H9 (cell line): ENCODE results near the gene KCNMB2. TPM values are rescaled to one million over a fixed set of nuclear protein-coding genes. Genes with fewer than 3 reads are reported as not detected.
A peak's percentile ranks its signal among the peaks of the same experiment; 100 is the strongest.

ENCODE experiments used
- DNase-seq: peaks from one replicate; pipeline ENCODE4 v3.0.0-alpha.2; 2017
- H2AFZ ChIP-seq: one replicate; pipeline ENCODE4 v1.6.1; 2013; ENCODE audit warnings: mild to moderate bottlenecking, low read length, control low read depth, moderate library complexity
- H2AK5ac ChIP-seq: 2 replicates; pipeline ENCODE4 v1.6.1; 2013; ENCODE audit warnings: low read length, control low read depth, mixed read lengths; ENCODE audit not compliant: insufficient read length
- H2BK120ac ChIP-seq: one replicate; pipeline ENCODE4 v1.6.1; 2013; ENCODE audit warnings: low read depth, mild to moderate bottlenecking, low read length, control low read depth, inconsistent platforms; ENCODE audit not compliant: poor library complexity, severe bottlenecking
- H2BK12ac ChIP-seq: 2 replicates; pipeline ENCODE4 v1.6.1; 2013; ENCODE audit warnings: low read length, control low read depth, mixed read lengths, low read depth; ENCODE audit not compliant: insufficient read length
- H2BK15ac ChIP-seq: 2 replicates; pipeline ENCODE4 v1.6.1; 2013; ENCODE audit warnings: low read depth, low read length, control low read depth
- H2BK20ac ChIP-seq: one replicate; pipeline ENCODE4 v1.6.1; 2013; ENCODE audit warnings: low read depth, mild to moderate bottlenecking, low read length, control low read depth, inconsistent platforms; ENCODE audit not compliant: poor library complexity, severe bottlenecking
- H2BK5ac ChIP-seq: 2 replicates; pipeline ENCODE4 v1.6.1; 2013; ENCODE audit warnings: low read length, control low read depth, mixed read lengths; ENCODE audit not compliant: insufficient read length
- H3K14ac ChIP-seq: 2 replicates; pipeline ENCODE4 v1.6.1; 2013; ENCODE audit warnings: low read length, control low read depth; ENCODE audit not compliant: insufficient read depth
- H3K18ac ChIP-seq: 2 replicates; pipeline ENCODE4 v1.6.1; 2013; ENCODE audit warnings: low read depth, mild to moderate bottlenecking, mixed read lengths, low read length, control low read depth; ENCODE audit not compliant: insufficient read length
- H3K23ac ChIP-seq: 2 replicates; pipeline ENCODE4 v1.6.1; 2013; ENCODE audit warnings: low read length, control low read depth, mixed read lengths, low read depth; ENCODE audit not compliant: insufficient read length
- H3K23me2 ChIP-seq: 2 replicates; pipeline ENCODE4 v1.6.1; 2013; ENCODE audit warnings: low read depth, mild to moderate bottlenecking, mixed read lengths, low read length, control low read depth; ENCODE audit not compliant: insufficient read length, poor library complexity, severe bottlenecking
- H3K27ac ChIP-seq: 2 replicates; pipeline ENCODE4 v1.5.1; 2013; ENCODE audit warnings: low read length, control low read depth, mixed read lengths, low read depth; ENCODE audit not compliant: insufficient read length
- H3K27me3 ChIP-seq: 2 replicates; pipeline ENCODE4 v1.6.1; 2013; ENCODE audit warnings: low read length, control low read depth, inconsistent platforms; ENCODE audit not compliant: insufficient read depth
- H3K4ac ChIP-seq: 2 replicates; pipeline ENCODE4 v1.6.1; 2013; ENCODE audit warnings: low read depth, mild to moderate bottlenecking, control low read depth, inconsistent platforms, low read length, moderate library complexity
- H3K4me1 ChIP-seq: 2 replicates; pipeline ENCODE4 v1.6.1; 2013; ENCODE audit warnings: low read length, control low read depth, inconsistent platforms; ENCODE audit not compliant: insufficient read depth
- H3K4me2 ChIP-seq: 2 replicates; pipeline ENCODE4 v1.6.1; 2013; ENCODE audit warnings: low read length, control low read depth, mixed read lengths; ENCODE audit not compliant: insufficient read length, insufficient read depth
- H3K56ac ChIP-seq: 2 replicates; pipeline ENCODE4 v1.6.1; 2013; ENCODE audit warnings: low read depth, mild to moderate bottlenecking, mixed read lengths, low read length, control low read depth; ENCODE audit not compliant: insufficient read length
- H3K79me1 ChIP-seq: 2 replicates; pipeline ENCODE4 v1.6.1; 2013; ENCODE audit warnings: low read depth, mild to moderate bottlenecking, moderate library complexity, low read length, control low read depth, inconsistent platforms; ENCODE audit not compliant: insufficient read depth, poor library complexity, severe bottlenecking
- H3K79me2 ChIP-seq: 2 replicates; pipeline ENCODE4 v1.6.1; 2013; ENCODE audit warnings: low read length, control low read depth, inconsistent platforms; ENCODE audit not compliant: insufficient read depth
- H3K9ac ChIP-seq: 2 replicates; pipeline ENCODE4 v1.6.1; 2013; ENCODE audit warnings: low read length, control low read depth, mixed read lengths; ENCODE audit not compliant: insufficient read length; ENCODE audit errors: extremely low read depth
- H3K9me3 ChIP-seq: one replicate; pipeline ENCODE4 v1.6.1; 2013; ENCODE audit warnings: low read depth, low read length, inconsistent platforms; ENCODE audit not compliant: control insufficient read depth
- H3T11ph ChIP-seq: one replicate; pipeline ENCODE4 v1.6.1; 2013; ENCODE audit warnings: mild to moderate bottlenecking, low read length, control low read depth, inconsistent platforms
- H4K20me1 ChIP-seq: one replicate; pipeline ENCODE4 v1.6.1; 2013; ENCODE audit not compliant: control insufficient read depth, insufficient read length, insufficient read depth
- H4K5ac ChIP-seq: 2 replicates; pipeline ENCODE4 v1.6.1; 2013; ENCODE audit warnings: low read depth, mild to moderate bottlenecking, mixed read lengths, low read length, control low read depth; ENCODE audit not compliant: insufficient read length
- H4K8ac ChIP-seq: replicated peaks from 2 replicates; pipeline ENCODE4 v1.6.1; 2013; ENCODE audit warnings: low read length, control low read depth, mixed read lengths, low read depth; ENCODE audit not compliant: insufficient read length
- H4K91ac ChIP-seq: 2 replicates; pipeline ENCODE4 v1.6.1; 2013; ENCODE audit warnings: low read depth, mild to moderate bottlenecking, moderate library complexity, mixed read lengths, low read length, control low read depth; ENCODE audit not compliant: insufficient read length
- H3K27ac Mint-ChIP-seq, 3 experiments: 2 replicates in 2 of 3; 3 replicates in 1 of 3; pipeline ENCODE4 v1.8.0; 2020 to 2021; ENCODE audit warnings: mixed read lengths in 3 of 3, mild to moderate bottlenecking in 1 of 3, moderate library complexity in 1 of 3
- H3K27me3 Mint-ChIP-seq: 2 replicates; pipeline ENCODE4 v1.8.0; 2021; ENCODE audit warnings: low read depth, mild to moderate bottlenecking, moderate library complexity, mixed read lengths
- H3K36me3 Mint-ChIP-seq, 3 experiments: 2 replicates in 2 of 3; 3 replicates in 1 of 3; pipeline ENCODE4 v1.8.0; 2020 to 2021; ENCODE audit warnings: low read depth in 3 of 3, mixed read lengths in 3 of 3; ENCODE audit not compliant: insufficient read depth in 1 of 3
- H3K4me1 Mint-ChIP-seq, 2 experiments: 2 replicates each; pipeline ENCODE4 v1.8.0; 2020; ENCODE audit warnings: mixed read lengths in 2 of 2
- H3K4me3 Mint-ChIP-seq, 2 experiments: 2 replicates in 1 of 2; 3 replicates in 1 of 2; pipeline ENCODE4 v1.8.0; 2020 to 2021; ENCODE audit warnings: mild to moderate bottlenecking in 2 of 2, mixed read lengths in 2 of 2, moderate library complexity in 1 of 2
- H3K9me3 Mint-ChIP-seq, 2 experiments: 2 replicates in 1 of 2; 3 replicates in 1 of 2; pipeline ENCODE4 v1.8.0; 2020; ENCODE audit warnings: mild to moderate bottlenecking in 2 of 2, mixed read lengths in 2 of 2, moderate library complexity in 1 of 2
- WGBS: extraction: QIAGEN DNeasy Blood & Tissue Kit; methylation state at CpG from one replicate; pipeline ENCODE4 v1.1.7; 2013; ENCODE audit warnings: missing lambda C conversion rate, low lambda C conversion rate, mixed read lengths; ENCODE audit not compliant: insufficient read length; ENCODE audit errors: extremely low coverage; 5-methylcytosine and 5-hydroxymethylcytosine counted together
- total RNA-seq: library from RNA; stranded (reverse); gene quantifications from 2 replicates; pipeline ENCODE4 v1.2.1, GENCODE V29; 2021
- TF ChIP-seq, protein P1 (sequence below): fragments of 200-600 bp; sonication (generic); conservative IDR thresholded peaks from 3 replicates; pipeline ENCODE4 v1.8.0; 2021; ENCODE audit warnings: antibody characterized with exemption, mild to moderate bottlenecking

KCNMB2 gene
- total RNA-seq, 1 experiment from 2014 or later, result not detected

DNA sequence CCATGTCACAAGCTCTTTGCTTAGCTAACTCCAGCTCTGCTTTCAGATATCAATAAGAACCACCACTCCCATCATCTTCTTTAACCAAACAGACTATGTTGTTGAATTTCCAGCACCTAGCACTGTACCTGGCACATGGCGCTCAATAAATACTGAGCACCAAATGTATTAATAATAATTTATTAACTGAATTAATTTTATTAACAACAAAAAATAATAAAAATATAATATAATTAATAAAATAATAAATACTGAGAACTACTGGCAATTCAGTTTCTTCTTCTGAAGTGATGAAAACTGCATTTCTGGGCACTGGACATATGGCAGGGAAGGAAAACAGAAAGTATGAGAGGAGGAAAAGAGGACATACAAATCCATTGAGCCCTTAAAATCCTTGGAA is 271.5 kb downstream of the KCNMB2 start:
- Mint-ChIP-seq H3K36me3 (no peaks in the 10 kb centered on the region), H3K4me3 (no peak overlapping the region), H3K4me1 (peaks cover 8 to 14% of the 10 kb centered on the region in 2 experiments), H3K9me3 (no peaks in the 10 kb centered on the region), H3K27ac (peak overlapping the region in 1 of 3 experiments; percentile 50; a peak in 2 of 7 replicates), H3K27me3 (no peaks in the 10 kb centered on the region)
- no peaks in the 10 kb centered on the region; the same call in 1 of the 2 replicates for H3K79me2 ChIP-seq
- H3K9me3 ChIP-seq, result no peaks in the 10 kb centered on the region
- H4K91ac ChIP-seq, result no peak overlapping the region
- no peak overlapping the region for H3K23ac ChIP-seq
- H2BK15ac ChIP-seq, result no peak overlapping the region
- H2AFZ ChIP-seq, result no peak overlapping the region
- H3K9ac ChIP-seq, result no peak overlapping the region
- no peak overlapping the region for H3K27ac ChIP-seq
- H2BK120ac ChIP-seq, result no peak overlapping the region
- H4K20me1 ChIP-seq, result no peaks in the 10 kb centered on the region
- TF ChIP-seq, protein P1, sequence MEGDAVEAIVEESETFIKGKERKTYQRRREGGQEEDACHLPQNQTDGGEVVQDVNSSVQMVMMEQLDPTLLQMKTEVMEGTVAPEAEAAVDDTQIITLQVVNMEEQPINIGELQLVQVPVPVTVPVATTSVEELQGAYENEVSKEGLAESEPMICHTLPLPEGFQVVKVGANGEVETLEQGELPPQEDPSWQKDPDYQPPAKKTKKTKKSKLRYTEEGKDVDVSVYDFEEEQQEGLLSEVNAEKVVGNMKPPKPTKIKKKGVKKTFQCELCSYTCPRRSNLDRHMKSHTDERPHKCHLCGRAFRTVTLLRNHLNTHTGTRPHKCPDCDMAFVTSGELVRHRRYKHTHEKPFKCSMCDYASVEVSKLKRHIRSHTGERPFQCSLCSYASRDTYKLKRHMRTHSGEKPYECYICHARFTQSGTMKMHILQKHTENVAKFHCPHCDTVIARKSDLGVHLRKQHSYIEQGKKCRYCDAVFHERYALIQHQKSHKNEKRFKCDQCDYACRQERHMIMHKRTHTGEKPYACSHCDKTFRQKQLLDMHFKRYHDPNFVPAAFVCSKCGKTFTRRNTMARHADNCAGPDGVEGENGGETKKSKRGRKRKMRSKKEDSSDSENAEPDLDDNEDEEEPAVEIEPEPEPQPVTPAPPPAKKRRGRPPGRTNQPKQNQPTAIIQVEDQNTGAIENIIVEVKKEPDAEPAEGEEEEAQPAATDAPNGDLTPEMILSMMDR, result no peak
- H3K4me2 ChIP-seq, result no peak overlapping the region
- WGBS, result no CpG with 5 or more reads among the region's 1 CpG
- no peak overlapping the region for H4K8ac ChIP-seq
- no peak overlapping the region for H2BK20ac ChIP-seq
- H3K4me1 ChIP-seq, result peaks cover 2% of the 10 kb centered on the region; the same call in 1 of the 2 replicates
- no peak for DNase-seq
- no peaks in the 10 kb centered on the region for H3K23me2 ChIP-seq
- no peak overlapping the region for H3T11ph ChIP-seq
- H4K5ac ChIP-seq, result no peak overlapping the region
- no peak overlapping the region for H2BK12ac ChIP-seq
- no peaks in the 10 kb centered on the region for H3K27me3 ChIP-seq
- H3K79me1 ChIP-seq, result no peaks in the 10 kb centered on the region
- H3K14ac ChIP-seq, result no peak overlapping the region
- no peak overlapping the region for H3K56ac ChIP-seq
- no peak overlapping the region for H2BK5ac ChIP-seq
- no peak overlapping the region for H2AK5ac ChIP-seq
- H3K4ac ChIP-seq, result no peak overlapping the region
- H3K18ac ChIP-seq, result no peak overlapping the region
